ENCODE results near the gene BPHL. TPM values are rescaled to one million over a fixed set of nuclear protein-coding genes. Genes with fewer than 3 reads are reported as not detected.

BPHL gene
- polyA plus RNA-seq, 1 of the 3 experiments (the other 2 are of a cell fraction) = 21.7 TPM

DNA sequence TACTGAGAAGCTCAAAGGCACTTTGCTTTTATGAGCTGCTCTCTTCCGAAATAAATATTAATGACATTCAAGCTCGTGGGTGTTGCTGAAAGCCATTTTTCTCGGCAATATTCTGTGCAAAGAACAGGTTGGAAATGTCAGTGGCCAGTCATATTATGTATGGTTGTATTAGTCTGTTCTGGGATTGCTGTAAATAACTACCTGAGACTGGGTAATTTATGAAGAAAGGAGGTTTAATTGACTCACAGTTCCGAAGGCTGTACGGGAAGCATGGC lies 76.8 kb downstream of the BPHL start:
- Histone ChIP-seq H3K4me3 (ENCODE audit: low read depth in 2 of 2, low read length in 1 of 2) (no peak overlapping the region), H3K79me2 (ENCODE audit: insufficient read depth) (no peaks in the 10 kb centered on the region), H3K4me1 (ENCODE audit: control insufficient read depth in 1 of 2, insufficient read depth in 2 of 2, low read depth in 1 of 2, low read length in 1 of 2) (peaks cover 0 to 8% of the 10 kb centered on the region in 2 experiments; a peak in 1 of 4 replicates), H3K27ac (ENCODE audit: low read depth in 2 of 2, low read length in 1 of 2) (no peak overlapping the region; a peak in 1 of 4 replicates), H3K27me3 (ENCODE audit: insufficient read depth) (no peaks in the 10 kb centered on the region), H3K9me2 (no peaks in the 10 kb centered on the region), H3K9ac (no peak overlapping the region), H4K20me1 (ENCODE audit: insufficient read depth) (no peaks in the 10 kb centered on the region), H3K4me2 (no peak overlapping the region), H3K36me3 (replicated peaks in 1 of 2; ENCODE audit: control insufficient read depth in 1 of 2, insufficient read depth in 2 of 2, low read length in 1 of 2) (no peaks in the 10 kb centered on the region), H3F3A (replicated peaks; ENCODE audit: insufficient read depth) (no peaks in the 10 kb centered on the region), H2AFZ (ENCODE audit: low read depth) (peak overlapping the region; percentile 4; the same call in 1 of the 2 replicates), H3K9me3 (no peaks in the 10 kb centered on the region)
- no peak for TF ChIP-seq SMC3 (IDR thresholded peaks at IDR 0.05; ENCODE audit: low read depth, low read length)
- TF ChIP-seq, protein P1, sequence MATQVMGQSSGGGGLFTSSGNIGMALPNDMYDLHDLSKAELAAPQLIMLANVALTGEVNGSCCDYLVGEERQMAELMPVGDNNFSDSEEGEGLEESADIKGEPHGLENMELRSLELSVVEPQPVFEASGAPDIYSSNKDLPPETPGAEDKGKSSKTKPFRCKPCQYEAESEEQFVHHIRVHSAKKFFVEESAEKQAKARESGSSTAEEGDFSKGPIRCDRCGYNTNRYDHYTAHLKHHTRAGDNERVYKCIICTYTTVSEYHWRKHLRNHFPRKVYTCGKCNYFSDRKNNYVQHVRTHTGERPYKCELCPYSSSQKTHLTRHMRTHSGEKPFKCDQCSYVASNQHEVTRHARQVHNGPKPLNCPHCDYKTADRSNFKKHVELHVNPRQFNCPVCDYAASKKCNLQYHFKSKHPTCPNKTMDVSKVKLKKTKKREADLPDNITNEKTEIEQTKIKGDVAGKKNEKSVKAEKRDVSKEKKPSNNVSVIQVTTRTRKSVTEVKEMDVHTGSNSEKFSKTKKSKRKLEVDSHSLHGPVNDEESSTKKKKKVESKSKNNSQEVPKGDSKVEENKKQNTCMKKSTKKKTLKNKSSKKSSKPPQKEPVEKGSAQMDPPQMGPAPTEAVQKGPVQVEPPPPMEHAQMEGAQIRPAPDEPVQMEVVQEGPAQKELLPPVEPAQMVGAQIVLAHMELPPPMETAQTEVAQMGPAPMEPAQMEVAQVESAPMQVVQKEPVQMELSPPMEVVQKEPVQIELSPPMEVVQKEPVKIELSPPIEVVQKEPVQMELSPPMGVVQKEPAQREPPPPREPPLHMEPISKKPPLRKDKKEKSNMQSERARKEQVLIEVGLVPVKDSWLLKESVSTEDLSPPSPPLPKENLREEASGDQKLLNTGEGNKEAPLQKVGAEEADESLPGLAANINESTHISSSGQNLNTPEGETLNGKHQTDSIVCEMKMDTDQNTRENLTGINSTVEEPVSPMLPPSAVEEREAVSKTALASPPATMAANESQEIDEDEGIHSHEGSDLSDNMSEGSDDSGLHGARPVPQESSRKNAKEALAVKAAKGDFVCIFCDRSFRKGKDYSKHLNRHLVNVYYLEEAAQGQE (IDR thresholded peaks at IDR 0.05; ENCODE audit: low read depth, low read length) = no peak
- TF ChIP-seq, protein P2, sequence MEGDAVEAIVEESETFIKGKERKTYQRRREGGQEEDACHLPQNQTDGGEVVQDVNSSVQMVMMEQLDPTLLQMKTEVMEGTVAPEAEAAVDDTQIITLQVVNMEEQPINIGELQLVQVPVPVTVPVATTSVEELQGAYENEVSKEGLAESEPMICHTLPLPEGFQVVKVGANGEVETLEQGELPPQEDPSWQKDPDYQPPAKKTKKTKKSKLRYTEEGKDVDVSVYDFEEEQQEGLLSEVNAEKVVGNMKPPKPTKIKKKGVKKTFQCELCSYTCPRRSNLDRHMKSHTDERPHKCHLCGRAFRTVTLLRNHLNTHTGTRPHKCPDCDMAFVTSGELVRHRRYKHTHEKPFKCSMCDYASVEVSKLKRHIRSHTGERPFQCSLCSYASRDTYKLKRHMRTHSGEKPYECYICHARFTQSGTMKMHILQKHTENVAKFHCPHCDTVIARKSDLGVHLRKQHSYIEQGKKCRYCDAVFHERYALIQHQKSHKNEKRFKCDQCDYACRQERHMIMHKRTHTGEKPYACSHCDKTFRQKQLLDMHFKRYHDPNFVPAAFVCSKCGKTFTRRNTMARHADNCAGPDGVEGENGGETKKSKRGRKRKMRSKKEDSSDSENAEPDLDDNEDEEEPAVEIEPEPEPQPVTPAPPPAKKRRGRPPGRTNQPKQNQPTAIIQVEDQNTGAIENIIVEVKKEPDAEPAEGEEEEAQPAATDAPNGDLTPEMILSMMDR (IDR thresholded peaks at IDR 0.05) = no peak
- TF ChIP-seq RFX5 (IDR thresholded peaks at IDR 0.05; ENCODE audit: low read length) = no peak
- TF ChIP-seq RAD21 (IDR thresholded peaks at IDR 0.05; ENCODE audit: low read length) = no peak
- no peak for TF ChIP-seq RCOR1 (IDR thresholded peaks at IDR 0.05; ENCODE audit: low read length)
- no peak for TF ChIP-seq GABPA (IDR thresholded peaks at IDR 0.05; ENCODE audit: low read depth)
- TF ChIP-seq, protein P3, sequence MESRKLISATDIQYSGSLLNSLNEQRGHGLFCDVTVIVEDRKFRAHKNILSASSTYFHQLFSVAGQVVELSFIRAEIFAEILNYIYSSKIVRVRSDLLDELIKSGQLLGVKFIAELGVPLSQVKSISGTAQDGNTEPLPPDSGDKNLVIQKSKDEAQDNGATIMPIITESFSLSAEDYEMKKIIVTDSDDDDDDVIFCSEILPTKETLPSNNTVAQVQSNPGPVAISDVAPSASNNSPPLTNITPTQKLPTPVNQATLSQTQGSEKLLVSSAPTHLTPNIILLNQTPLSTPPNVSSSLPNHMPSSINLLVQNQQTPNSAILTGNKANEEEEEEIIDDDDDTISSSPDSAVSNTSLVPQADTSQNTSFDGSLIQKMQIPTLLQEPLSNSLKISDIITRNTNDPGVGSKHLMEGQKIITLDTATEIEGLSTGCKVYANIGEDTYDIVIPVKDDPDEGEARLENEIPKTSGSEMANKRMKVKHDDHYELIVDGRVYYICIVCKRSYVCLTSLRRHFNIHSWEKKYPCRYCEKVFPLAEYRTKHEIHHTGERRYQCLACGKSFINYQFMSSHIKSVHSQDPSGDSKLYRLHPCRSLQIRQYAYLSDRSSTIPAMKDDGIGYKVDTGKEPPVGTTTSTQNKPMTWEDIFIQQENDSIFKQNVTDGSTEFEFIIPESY (IDR thresholded peaks at IDR 0.05; ENCODE audit: borderline replicate concordance, low read depth) = no peak
- no peak for TF ChIP-seq EZH2phosphoT487 (IDR thresholded peaks at IDR 0.05; ENCODE audit: borderline replicate concordance, low read depth)
- TF ChIP-seq GATA2 (CRISPR knock-in tag; IDR thresholded peaks at IDR 0.05) = no peak
- TF ChIP-seq, protein P4, sequence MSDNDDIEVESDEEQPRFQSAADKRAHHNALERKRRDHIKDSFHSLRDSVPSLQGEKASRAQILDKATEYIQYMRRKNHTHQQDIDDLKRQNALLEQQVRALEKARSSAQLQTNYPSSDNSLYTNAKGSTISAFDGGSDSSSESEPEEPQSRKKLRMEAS (IDR thresholded peaks at IDR 0.05; ENCODE audit: low read depth) = no peak
- no peak for TF ChIP-seq FOXM1 (IDR thresholded peaks at IDR 0.05; ENCODE audit: low read depth)
- TF ChIP-seq JUND (IDR thresholded peaks at IDR 0.05) = no peak
- no peak for TF ChIP-seq RXRA (IDR thresholded peaks at IDR 0.05; ENCODE audit: borderline replicate concordance, low read depth)
- TF ChIP-seq TAF1 (IDR thresholded peaks at IDR 0.05; ENCODE audit: borderline replicate concordance, low read depth, low read length) = no peak
- TF ChIP-seq, protein P5, sequence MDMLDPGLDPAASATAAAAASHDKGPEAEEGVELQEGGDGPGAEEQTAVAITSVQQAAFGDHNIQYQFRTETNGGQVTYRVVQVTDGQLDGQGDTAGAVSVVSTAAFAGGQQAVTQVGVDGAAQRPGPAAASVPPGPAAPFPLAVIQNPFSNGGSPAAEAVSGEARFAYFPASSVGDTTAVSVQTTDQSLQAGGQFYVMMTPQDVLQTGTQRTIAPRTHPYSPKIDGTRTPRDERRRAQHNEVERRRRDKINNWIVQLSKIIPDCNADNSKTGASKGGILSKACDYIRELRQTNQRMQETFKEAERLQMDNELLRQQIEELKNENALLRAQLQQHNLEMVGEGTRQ (IDR thresholded peaks at IDR 0.05; ENCODE audit: borderline replicate concordance, low read depth, low read length) = no peak
- ChIA-PET CTCF (interaction anchor here (1.3 to 1.6 kb wide), 4 partner anchors 9 to 74 kb away, joined by 3 to 8 read pairs (median 4); no protein-coding TSS in a partner anchor), POLR2A (no interaction called here)
- no peak for DNase-seq
- 87% methylated on average over 5 of the region's 5 CpGs for WGBS (ENCODE audit: low lambda C conversion rate)

All from SK-N-SH (cell line).